Mammary epithelial cell (primary cell): ENCODE measurements around the gene HLA-DPB1.

Source experiments
- CTCF ChIP-seq, 2 donors: IDR thresholded peaks in 1 of 2; conservative IDR thresholded peaks in 1 of 2; 2 replicates each; pipeline ENCODE4 v1.5.1; 2011 to 2012; ENCODE audit warnings: inconsistent platforms in 2 of 2, low read length in 2 of 2, mild to moderate bottlenecking in 2 of 2, control low read depth in 1 of 2, low read depth in 1 of 2; ENCODE audit not compliant: insufficient read depth in 1 of 2; ENCODE audit errors: extremely low read depth in 1 of 2
- EZH2 ChIP-seq: IDR thresholded peaks from 2 replicates; pipeline ENCODE4 v1.6.1; 2012; ENCODE audit warnings: low read length, inconsistent platforms, borderline replicate concordance

DNA sequence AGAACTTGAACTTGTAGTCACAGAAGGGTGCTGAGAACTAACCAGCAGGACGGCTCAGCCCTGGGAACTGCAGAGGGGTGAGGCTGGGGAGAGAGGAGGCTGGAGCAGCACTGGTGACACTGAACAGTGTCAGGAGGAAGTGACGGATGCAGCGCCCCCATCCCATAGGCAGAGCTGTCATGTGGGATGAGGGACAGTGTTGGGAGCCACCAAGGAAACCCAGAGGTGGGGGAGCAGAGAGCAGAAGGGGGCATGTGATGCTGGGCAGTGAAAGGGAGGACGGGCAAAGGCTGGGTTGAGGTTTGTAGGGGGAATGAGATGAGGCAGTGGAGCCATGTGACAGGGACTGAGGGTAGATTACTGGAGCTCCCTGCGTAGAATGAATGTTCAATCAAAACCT, 2.1 kb downstream of the HLA-DPB1 start:
- TF ChIP-seq CTCF (conservative IDR thresholded peaks at IDR 0.05 in 1 of 2, IDR thresholded peaks at IDR 0.05 in 1 of 2; ENCODE audit: extremely low read depth in 1 of 2, insufficient read depth in 1 of 2, low read depth in 1 of 2, low read length in 2 of 2) (no peak), EZH2 (no peak)
